NCI-H2107 (cell line): ENCODE results near the gene SSC5D.
"Not testable (repeated sequence)": the region's sequence is repeated elsewhere in the genome, so short reads cannot be mapped to it uniquely, and the experiment has no call there.

Experiments used
- DNase-seq: peaks from one replicate; lab custom pipeline; 2025; lab: John Stamatoyannopoulos, UW

Gene SSC5D

GRCh38 chr19:55486971-55487923, 989 bp upstream of the SSC5D start:
- DNase-seq = no peak

- no peak for DNase-seq
Observed at GRCh38 chr19:55488986-55489710, 912 bp downstream of the SSC5D start.

GRCh38 chr19:55489711-55490477, 1.7 kb downstream of the SSC5D start:
- DNase-seq = no peak

- DNase-seq = no peak
Observed at GRCh38 chr19:55490478-55491432, 2.5 kb downstream of the SSC5D start.

- DNase-seq = no peak
Observed at GRCh38 chr19:55491546-55492360, 3.5 kb downstream of the SSC5D start.

GRCh38 chr19:55492362-55492944, 4.2 kb downstream of the SSC5D start:
- peak; percentile 31 for DNase-seq

GRCh38 chr19:55493052-55493644, 4.9 kb downstream of the SSC5D start:
- DNase-seq = no peak

GRCh38 chr19:55493645-55494171, 5.5 kb downstream of the SSC5D start:
- no peak for DNase-seq

GRCh38 chr19:55494172-55494761, 6.0 kb downstream of the SSC5D start:
- no peak for DNase-seq

- no peak for DNase-seq
Observed at GRCh38 chr19:55495646-55496349, 7.6 kb downstream of the SSC5D start.

GRCh38 chr19:55496820-55497219, 8.6 kb downstream of the SSC5D start:
- DNase-seq = not testable (repeated sequence)

- DNase-seq = no peak
Observed at GRCh38 chr19:55497763-55498162, 9.5 kb downstream of the SSC5D start.

GRCh38 chr19:55498246-55498840, 10.1 kb downstream of the SSC5D start:
- no peak for DNase-seq

- no peak for DNase-seq
Observed at GRCh38 chr19:55500368-55500952, 12.2 kb downstream of the SSC5D start.

- DNase-seq = no peak
Observed at GRCh38 chr19:55502197-55502952, 14.1 kb downstream of the SSC5D start.

- no peak for DNase-seq
Observed at GRCh38 chr19:55503157-55503501, 14.9 kb downstream of the SSC5D start.
